H1 (cell line): ENCODE measurements around the gene AMBN. TPM values are rescaled to one million over a fixed set of nuclear protein-coding genes. Genes with fewer than 3 reads are reported as not detected.

Experiments
- CTCF ChIA-PET: fragments of 300-600 bp; sonication (Branson Sonifier 250); formaldehyde crosslinking; loops from one replicate; lab custom pipeline; 2021; ENCODE audit not compliant: partially characterized antibody; lab: Charles Lee
- POLR2A ChIA-PET: fragments of 300-600 bp; sonication (Branson Sonifier 250); formaldehyde crosslinking; loops from one replicate; lab custom pipeline; 2021; ENCODE audit warnings: inconsistent platforms; ENCODE audit not compliant: partially characterized antibody; lab: Charles Lee
- DNase-seq, 2 experiments: peaks; one replicate each; pipeline versions ENCODE4 v3.0.0 to v3.0.0-alpha.2; 2010 to 2022; ENCODE audit warnings: low spot score in 2 of 2, low read depth in 1 of 2, mixed read lengths in 1 of 2
- FAIRE-seq: peaks from 2 replicates; lab custom pipeline; 2011; peaks lifted over from hg19 to GRCh38; lab: Jason Lieb, UNC
- H2AFZ ChIP-seq: 2 replicates; pipeline ENCODE4 v1.8.1; 2012; ENCODE audit warnings: low read length, inconsistent platforms
- H2AK5ac ChIP-seq: 2 replicates; pipeline ENCODE4 v1.6.1; 2013; ENCODE audit warnings: low read depth, low read length
- H2BK120ac ChIP-seq: replicated peaks from 2 replicates; pipeline ENCODE3; 2013; ENCODE audit warnings: low read depth, low read length, inconsistent platforms
- H2BK12ac ChIP-seq: 2 replicates; pipeline ENCODE4 v1.6.1; 2013; ENCODE audit warnings: low read depth, low read length
- H2BK15ac ChIP-seq: 2 replicates; pipeline ENCODE4 v1.6.1; 2013; ENCODE audit warnings: low read length
- H2BK20ac ChIP-seq: 2 replicates; pipeline ENCODE4 v1.6.1; 2013; ENCODE audit warnings: low read length
- H2BK5ac ChIP-seq: 2 replicates; pipeline ENCODE4 v1.6.1; 2013; ENCODE audit warnings: low read depth, low read length
- H3K14ac ChIP-seq: 2 replicates; pipeline ENCODE4 v1.6.1; 2013; ENCODE audit warnings: inconsistent platforms; ENCODE audit not compliant: insufficient read length
- H3K18ac ChIP-seq: 2 replicates; pipeline ENCODE4 v1.6.1; 2013; ENCODE audit warnings: low read length; ENCODE audit errors: extremely low read depth
- H3K23ac ChIP-seq: 2 replicates; pipeline ENCODE4 v1.6.1; 2013; ENCODE audit warnings: inconsistent platforms; ENCODE audit not compliant: insufficient read length
- H3K23me2 ChIP-seq: 2 replicates; pipeline ENCODE4 v1.6.1; 2013; ENCODE audit warnings: low read depth, low read length
- H3K27ac ChIP-seq: 2 replicates; pipeline ENCODE4 v1.6.1; 2011; ENCODE audit warnings: low read depth, low read length, inconsistent platforms
- H3K27me3 ChIP-seq, 4 experiments: replicated peaks in 1 of 4; 1 replicate in 1 of 4; 2 replicates in 3 of 4; pipeline versions ENCODE4 v1.6.1 to v1.8.1; 2011 to 2013; ENCODE audit warnings: low read length in 3 of 4, mild to moderate bottlenecking in 3 of 4, inconsistent platforms in 2 of 4, mixed read lengths in 2 of 4, moderate library complexity in 1 of 4; ENCODE audit not compliant: control insufficient read depth in 3 of 4, insufficient read depth in 3 of 4; ENCODE audit errors: extremely low read depth in 1 of 4
- H3K36me3 ChIP-seq, 4 experiments: 2 replicates each; pipeline versions ENCODE4 v1.6.1 to v1.8.1; 2011 to 2013; ENCODE audit warnings: mild to moderate bottlenecking in 4 of 4, low read length in 3 of 4, moderate library complexity in 2 of 4, control low read depth in 1 of 4, inconsistent platforms in 1 of 4; ENCODE audit not compliant: insufficient read depth in 4 of 4, control insufficient read depth in 2 of 4
- H3K4ac ChIP-seq: replicated peaks from 2 replicates; pipeline ENCODE3; 2013; ENCODE audit warnings: low read length, low read depth, mixed read lengths, inconsistent platforms; ENCODE audit not compliant: insufficient read length
- H3K4me1 ChIP-seq, 4 experiments: replicated peaks in 1 of 4; 1 replicate in 1 of 4; 2 replicates in 3 of 4; pipeline versions ENCODE4 v1.6.1 to v1.8.1; 2011 to 2013; ENCODE audit warnings: low read length in 3 of 4, inconsistent platforms in 2 of 4, mixed read lengths in 1 of 4; ENCODE audit not compliant: insufficient read depth in 4 of 4, control insufficient read depth in 3 of 4
- H3K4me2 ChIP-seq, 2 experiments: 2 replicates each; pipeline versions ENCODE4 v1.6.1 to v1.8.1; 2011 to 2013; ENCODE audit warnings: low read depth in 2 of 2, low read length in 2 of 2, control low read depth in 1 of 2, inconsistent platforms in 1 of 2, mild to moderate bottlenecking in 1 of 2; ENCODE audit not compliant: insufficient read depth in 1 of 2
- H3K4me3 ChIP-seq, 4 experiments: fragments of 200-600, 300-600 bp in 1 of 4; sonication (generic), shearing (Covaris generic), sonication (Bioruptor Twin) in 1 of 4; 2 replicates each; pipeline versions ENCODE4 v1.5.1 to v1.8.1; 2011 to 2016; ENCODE audit warnings: low read length in 4 of 4, low read depth in 3 of 4, control low read depth in 2 of 4, inconsistent platforms in 2 of 4, mild to moderate bottlenecking in 2 of 4, mixed read lengths in 1 of 4, moderate library complexity in 1 of 4; ENCODE audit not compliant: insufficient read depth in 2 of 4; ENCODE audit errors: extremely low read depth in 1 of 4
- H3K56ac ChIP-seq: replicated peaks from 2 replicates; pipeline ENCODE3; 2013; ENCODE audit warnings: low read depth, mild to moderate bottlenecking, mixed read lengths, low read length, inconsistent platforms; ENCODE audit not compliant: insufficient read length
- H3K79me1 ChIP-seq: 2 replicates; pipeline ENCODE4 v1.6.1; 2013; ENCODE audit warnings: low read depth, low read length, control low read depth
- H3K79me2 ChIP-seq, 2 experiments: 2 replicates each; pipeline versions ENCODE4 v1.6.1 to v1.8.1; 2012 to 2013; ENCODE audit warnings: low read length in 2 of 2, mild to moderate bottlenecking in 2 of 2, inconsistent platforms in 1 of 2; ENCODE audit not compliant: insufficient read depth in 2 of 2, control insufficient read depth in 1 of 2
- H3K9ac ChIP-seq, 4 experiments: replicated peaks in 1 of 4; 1 replicate in 1 of 4; 2 replicates in 3 of 4; pipeline versions ENCODE4 v1.6.1 to v1.8.1; 2011 to 2013; ENCODE audit warnings: low read depth in 3 of 4, low read length in 3 of 4, control low read depth in 2 of 4, mild to moderate bottlenecking in 2 of 4, moderate library complexity in 2 of 4, inconsistent platforms in 1 of 4; ENCODE audit errors: extremely low read depth in 1 of 4
- H3K9me3 ChIP-seq, 2 experiments: 2 replicates each; pipeline versions ENCODE4 v1.6.1 to v1.8.1; 2012 to 2013; ENCODE audit warnings: mild to moderate bottlenecking in 2 of 2, moderate library complexity in 2 of 2, control low read depth in 1 of 2, inconsistent platforms in 1 of 2, low read depth in 1 of 2, low read length in 1 of 2, mixed read lengths in 1 of 2; ENCODE audit not compliant: insufficient read depth in 2 of 2
- H4K20me1 ChIP-seq, 2 experiments: replicated peaks in 1 of 2; 2 replicates each; pipeline versions ENCODE3 to v1.8.1; 2011 to 2013; ENCODE audit warnings: inconsistent platforms in 2 of 2, low read length in 2 of 2, mild to moderate bottlenecking in 1 of 2; ENCODE audit not compliant: insufficient read depth in 2 of 2, control insufficient read depth in 1 of 2
- H4K5ac ChIP-seq: 2 replicates; pipeline ENCODE4 v1.6.1; 2013; ENCODE audit warnings: low read length, low read depth, mixed read lengths, inconsistent platforms; ENCODE audit not compliant: insufficient read length
- H4K8ac ChIP-seq: 2 replicates; pipeline ENCODE4 v1.8.0; 2013; ENCODE audit warnings: mild to moderate bottlenecking, moderate library complexity, low read length, inconsistent platforms; ENCODE audit not compliant: insufficient read depth; ENCODE audit errors: extremely low read depth
- H4K91ac ChIP-seq: replicated peaks from 2 replicates; pipeline ENCODE3; 2013; ENCODE audit warnings: low read length, mixed read lengths, inconsistent platforms; ENCODE audit not compliant: insufficient read length
- BRCA1 ChIP-seq: IDR thresholded peaks from 2 replicates; pipeline ENCODE4 v1.6.1; 2012; ENCODE audit warnings: low read depth, low read length, improper control_type of control experiment
- CBX5 ChIP-seq: fragments of 300-800, 300-1000 bp; sonication (generic); IDR thresholded peaks from 2 replicates; pipeline ENCODE4 v1.7.1; 2016; ENCODE audit warnings: antibody characterized with exemption, low read length, low read depth
- CBX8 ChIP-seq: fragments of 300-800, 300-1000 bp; sonication (generic); IDR thresholded peaks from 2 replicates; pipeline ENCODE4 v1.7.1; 2016; ENCODE audit warnings: low read depth, low read length, borderline replicate concordance
- CHD1 ChIP-seq: IDR thresholded peaks from 2 replicates; pipeline ENCODE4 v1.6.1; 2012; ENCODE audit warnings: low read depth, low read length, improper control_type of control experiment
- CTCF ChIP-seq, 3 experiments: IDR thresholded peaks; 1 replicate in 2 of 3; 2 replicates in 1 of 3; pipeline versions ENCODE4 v1.5.1 to v1.6.1; 2011; ENCODE audit warnings: low read length in 3 of 3, mild to moderate bottlenecking in 3 of 3, inconsistent platforms in 2 of 3, low read depth in 1 of 3, moderate library complexity in 1 of 3; ENCODE audit not compliant: insufficient read depth in 1 of 3; ENCODE audit errors: control extremely low read depth in 1 of 3
- KDM4A ChIP-seq: IDR thresholded peaks from one replicate; pipeline ENCODE4 v1.7.1; 2012; ENCODE audit warnings: low read depth, mild to moderate bottlenecking, moderate library complexity, low read length, inconsistent platforms; ENCODE audit not compliant: severe bottlenecking
- POU5F1 ChIP-seq: IDR thresholded peaks from 2 replicates; pipeline ENCODE4 v1.6.1; 2011; ENCODE audit warnings: low read depth, mild to moderate bottlenecking, low read length, moderate library complexity
- RAD21 ChIP-seq, 2 experiments: IDR thresholded peaks in 1 of 2; conservative IDR thresholded peaks in 1 of 2; 2 replicates each; pipeline ENCODE4 v1.6.1; 2011; ENCODE audit warnings: low read depth in 2 of 2, low read length in 2 of 2, improper control_type of control experiment in 1 of 2, inconsistent platforms in 1 of 2, mild to moderate bottlenecking in 1 of 2, moderate library complexity in 1 of 2
- RXRA ChIP-seq: IDR thresholded peaks from 2 replicates; pipeline ENCODE4 v1.6.1; 2011; ENCODE audit warnings: low read depth, mild to moderate bottlenecking, low read length, moderate library complexity; ENCODE audit not compliant: insufficient read depth
- SRF ChIP-seq: IDR thresholded peaks from 2 replicates; pipeline ENCODE4 v1.6.1; 2011; ENCODE audit warnings: mild to moderate bottlenecking, low read depth, low read length, moderate library complexity
- YY1 ChIP-seq: IDR thresholded peaks from 2 replicates; pipeline ENCODE4 v1.6.1; 2011; ENCODE audit warnings: low read depth, mild to moderate bottlenecking, low read length
- WGBS, 2 experiments: shearing (Covaris generic) in 1 of 2; methylation state at CpG; one replicate each; pipeline versions ENCODE4 v1.1.6 to v1.1.7; 2013 to 2015; ENCODE audit warnings: low lambda C conversion rate in 2 of 2, mixed read lengths in 2 of 2, inconsistent platforms in 1 of 2, low coverage in 1 of 2, missing lambda C conversion rate in 1 of 2; ENCODE audit not compliant: insufficient replicate concordance in 2 of 2, insufficient coverage in 1 of 2, insufficient read length in 1 of 2; ENCODE audit errors: extremely low coverage in 1 of 2, missing lambda C conversion rate in 1 of 2; 5-methylcytosine and 5-hydroxymethylcytosine counted together
- polyA plus RNA-seq, 7 experiments: library from polyadenylated mRNA; depleted of rRNA in 3 of 7; stranded (reverse) in 5 of 7; unstranded in 2 of 7; fragments of >200 nt in 5 of 7; fragments of 200-250 nt in 2 of 7; gene quantifications; 1 replicate in 5 of 7; 2 replicates in 1 of 7; 4 replicates in 1 of 7; pipeline versions ENCODE4 v1.2.1 to v1.2.3, GENCODE V29; 2011 to 2013; ENCODE audit warnings: missing spikeins in 2 of 7, mixed read lengths in 2 of 7
- total RNA-seq: library from RNA; stranded (reverse); fragmentation: NEBNext Ultra II Directional; extraction: Animal tissue kit (Norgen Biotek cat#: 25700); gene quantifications from 2 replicates; pipeline ENCODE4 v1.2.1, GENCODE V29; 2021

AMBN gene
- total and polyA plus RNA-seq, 2 of the 8 experiments (the other 6 are each of a cell fraction or from before 2014, with no cell fraction given) = not detected

DNA sequence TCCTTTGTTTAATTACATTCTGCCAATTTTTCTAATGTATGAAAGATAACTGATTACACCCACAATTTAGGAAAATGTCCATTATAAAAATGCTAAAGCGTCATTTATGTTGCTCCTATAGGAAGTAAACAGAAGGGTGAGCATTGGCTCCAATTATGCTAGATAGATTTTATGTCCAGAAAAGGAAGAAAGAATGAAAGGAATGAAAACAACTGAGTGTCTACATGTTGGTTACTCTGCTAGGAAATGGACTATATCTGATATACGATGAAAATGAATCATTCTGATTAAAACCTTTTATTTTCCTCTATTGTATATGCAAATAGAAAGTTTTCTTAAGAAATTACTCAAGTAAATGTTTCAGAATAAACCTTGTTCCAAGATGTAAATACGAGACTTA lies 38.1 kb downstream of the AMBN start:
- H4K20me1 ChIP-seq = no peaks in the 10 kb centered on the region
- no peak overlapping the region for H4K5ac ChIP-seq
- no peak overlapping the region for H2BK120ac ChIP-seq
- no peak overlapping the region for H4K8ac ChIP-seq
- H3K14ac ChIP-seq = no peak overlapping the region
- no peak overlapping the region for H2BK20ac ChIP-seq
- H3K27me3 ChIP-seq = no peaks in the 10 kb centered on the region
- H3K27ac ChIP-seq = no peak overlapping the region
- H3K4me3 ChIP-seq = no peak overlapping the region
- WGBS, 2 experiments = 86% methylated on average over 3 of the region's 3 CpGs; no CpG with 5 or more reads in 1 of the 2 experiments
- H3K36me3 ChIP-seq = no peaks in the 10 kb centered on the region
- H3K18ac ChIP-seq = no peak overlapping the region
- no peaks in the 10 kb centered on the region for H3K4me1 ChIP-seq
- ChIA-PET CTCF (interaction anchor here (1.5 kb wide), 1 partner anchor 22 kb away, joined by 5 read pairs; no protein-coding TSS in a partner anchor), POLR2A (no interaction called here)
- H2AK5ac ChIP-seq = no peak overlapping the region
- DNase-seq = no peak
- H3K79me2 ChIP-seq = no peaks in the 10 kb centered on the region
- H2BK5ac ChIP-seq = no peak overlapping the region
- FAIRE-seq = no peak
- no peak overlapping the region for H3K56ac ChIP-seq
- H3K9ac ChIP-seq = no peak overlapping the region
- no peak overlapping the region for H3K23ac ChIP-seq
- H2AFZ ChIP-seq = no peak overlapping the region
- H2BK15ac ChIP-seq = no peak overlapping the region
- no peaks in the 10 kb centered on the region for H3K23me2 ChIP-seq
- no peaks in the 10 kb centered on the region for H3K79me1 ChIP-seq
- H2BK12ac ChIP-seq = no peak overlapping the region
- no peak overlapping the region for H3K4me2 ChIP-seq
- H3K9me3 ChIP-seq = no peaks in the 10 kb centered on the region
- TF ChIP-seq RAD21 (IDR thresholded peaks at IDR 0.05 in 1 of 2, conservative IDR thresholded peaks at IDR 0.05 in 1 of 2; ENCODE audit: low read depth in 2 of 2, low read length in 2 of 2) (no peak), CBX8 (no peak), KDM4A (no peak), POU5F1 (no peak), CBX5 (no peak), CHD1 (no peak), CTCF (IDR thresholded peaks at IDR 0.05; ENCODE audit: control extremely low read depth in 1 of 3, insufficient read depth in 1 of 3, low read depth in 1 of 3, low read length in 3 of 3) (no peak), BRCA1 (no peak), YY1 (no peak), RXRA (no peak), SRF (no peak)
- H3K4ac ChIP-seq = no peak overlapping the region
- no peak overlapping the region for H4K91ac ChIP-seq
